Sciatic nerve (tissue), 2 donors: ENCODE measurements around the gene FOXS1. TPM values are rescaled to one million over a fixed set of nuclear protein-coding genes. Genes with fewer than 3 reads are reported as not detected.
"Not testable (repeated sequence)": the region's sequence is repeated elsewhere in the genome, so short reads cannot be mapped to it uniquely, and the experiment has no call there.

Experiments used
- ATAC-seq: fragments of 200-7000 bp; cut with Tn5 transposase; one replicate; pipeline ENCODE4 v1.9.1; 2020; ENCODE audit warnings: mild to moderate bottlenecking, moderate library complexity
- DNase-seq: peaks from one replicate; pipeline ENCODE4 v3.0.0-alpha.2; 2020; ENCODE audit warnings: low spot score
- intact Hi-C: fragments of 100-400 bp; cut with DNase I; formaldehyde crosslinking; loops from one replicate; pipeline ENCODE4 v1.14.2; 2022
- total RNA-seq: library from RNA; stranded (reverse); fragmentation: NEBNext Ultra II Directional; extraction: Animal tissue kit (Norgen Biotek cat#: 25700); gene quantifications from one replicate; pipeline ENCODE4 v1.2.1, GENCODE V29; 2021
- donor health status: DM: no; HTN: no; CAD: no.
- donor health status: DM: no; HTN: no; CAD: no.

FOXS1 gene
- total RNA-seq, 1 donor from 2014 or later: 25.0 TPM

DNA sequence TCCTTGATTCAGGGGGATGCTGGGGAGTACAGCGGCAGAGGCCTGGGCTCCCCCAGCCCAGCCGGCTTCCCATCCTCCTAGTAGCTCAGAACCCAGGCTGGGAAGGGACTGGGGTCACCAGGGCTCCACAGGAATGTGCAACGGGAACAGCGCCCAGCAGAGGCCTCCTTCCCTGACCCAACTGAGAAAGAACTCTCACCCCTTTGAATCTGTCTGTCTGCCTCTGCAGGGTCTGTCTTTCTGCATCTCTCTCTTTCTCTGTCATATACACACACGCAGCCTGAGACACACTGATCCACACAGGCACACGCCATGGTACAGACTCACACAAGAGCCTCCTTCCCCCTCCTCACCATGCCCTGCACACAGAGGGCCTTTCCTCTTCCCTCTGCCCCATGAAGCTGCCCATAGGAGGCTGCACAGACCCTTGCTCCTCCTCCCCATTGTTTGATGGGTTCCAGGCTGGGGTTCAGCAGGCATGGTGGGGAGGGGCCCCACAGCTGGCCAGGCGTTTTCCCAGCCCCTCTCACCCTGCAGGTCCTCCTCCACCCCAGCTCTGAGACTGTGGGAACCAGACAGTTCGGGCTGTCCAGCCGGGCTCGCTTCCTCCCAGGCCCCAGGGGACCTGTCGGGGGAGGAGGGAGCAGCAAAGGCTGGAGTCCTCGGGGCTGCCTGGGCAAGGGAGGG is 2.8 kb downstream of the FOXS1 start:
- peak; percentile 72 for ATAC-seq
- peak; percentile 73 for DNase-seq
- intact Hi-C loops: no loop called here

GRCh38 chr20:31841928-31842327 is 3.5 kb downstream of the FOXS1 start:
- intact Hi-C loops: no loop called here
- DNase-seq: peak; percentile 74
- ATAC-seq: peak; percentile 7

- DNase-seq (no peak), ATAC-seq (no peak)
- intact Hi-C loops: no loop called here
These were observed 4.2 kb downstream of the FOXS1 start for GRCh38 chr20:31840906-31841816.

DNA sequence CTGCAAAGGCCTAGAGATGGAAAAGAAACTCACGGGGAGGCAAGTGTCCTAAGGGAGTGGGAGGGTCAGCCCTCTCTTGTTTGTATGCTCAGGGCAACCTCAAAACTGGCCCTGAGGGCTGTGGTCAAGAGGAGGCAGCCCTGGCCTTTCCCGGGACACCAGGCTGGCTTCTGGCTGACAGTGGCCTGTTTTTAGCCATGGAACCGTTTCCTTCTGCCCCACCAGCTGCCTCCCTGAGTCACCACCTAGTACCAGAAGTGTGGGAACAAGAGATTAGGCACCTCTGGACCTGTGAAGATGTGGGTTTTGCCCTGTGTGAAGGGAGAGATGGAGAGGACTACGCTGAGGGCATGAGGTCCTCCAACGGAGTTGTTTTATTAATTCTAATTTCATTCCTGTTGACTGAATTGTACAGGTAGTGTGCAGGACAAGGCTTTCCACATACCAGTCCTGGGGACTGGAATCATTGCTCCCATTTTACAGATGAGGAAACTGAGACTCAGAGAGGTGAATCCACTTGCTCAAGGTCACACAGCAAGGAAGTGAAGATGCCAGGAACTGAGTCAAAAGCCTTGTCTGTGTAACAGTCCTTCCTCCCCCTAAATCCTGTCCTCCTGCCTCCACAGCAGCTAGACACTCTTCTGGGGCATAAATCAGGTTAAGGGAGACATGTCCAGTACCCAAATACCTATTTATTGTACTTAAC is 5.5 kb downstream of the FOXS1 start:
- ATAC-seq (no peak), DNase-seq (no peak)
- intact Hi-C loops: no loop called here

- ATAC-seq (no peak), DNase-seq (no peak)
- intact Hi-C loops: no loop called here
These were observed 6.6 kb downstream of the FOXS1 start for GRCh38 chr20:31838646-31839292.

DNA sequence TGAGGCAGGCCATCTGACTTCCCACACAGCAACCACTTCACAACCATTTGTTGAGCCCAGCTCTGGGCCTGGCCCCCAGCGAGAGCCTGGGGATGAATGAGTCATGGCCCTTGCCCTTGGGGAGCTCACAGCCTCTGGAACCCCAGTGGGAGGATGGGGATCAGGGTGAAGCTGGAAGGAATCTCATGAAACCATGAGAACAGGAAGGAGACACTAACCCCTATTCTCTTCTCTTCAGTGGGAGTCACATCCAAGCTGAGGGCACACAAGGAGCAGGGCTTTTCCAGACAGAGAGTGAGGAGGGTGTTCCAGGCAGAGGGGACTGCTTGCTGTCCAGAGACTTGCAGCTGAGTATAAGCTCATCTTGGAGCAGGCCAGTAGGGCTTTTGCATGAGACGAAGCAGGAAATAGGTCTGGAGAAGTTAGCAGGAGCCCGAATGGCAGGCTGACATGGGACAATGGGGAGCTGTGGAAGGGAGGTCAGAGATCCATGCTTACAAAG is 7.5 kb downstream of the FOXS1 start:
- DNase-seq (no peak), ATAC-seq (no peak)
- intact Hi-C loops: no loop called here

GRCh38 chr20:31836853-31837608 is 8.4 kb downstream of the FOXS1 start:
- no peak for DNase-seq
- intact Hi-C loops: no loop called here
- ATAC-seq: no peak

DNA sequence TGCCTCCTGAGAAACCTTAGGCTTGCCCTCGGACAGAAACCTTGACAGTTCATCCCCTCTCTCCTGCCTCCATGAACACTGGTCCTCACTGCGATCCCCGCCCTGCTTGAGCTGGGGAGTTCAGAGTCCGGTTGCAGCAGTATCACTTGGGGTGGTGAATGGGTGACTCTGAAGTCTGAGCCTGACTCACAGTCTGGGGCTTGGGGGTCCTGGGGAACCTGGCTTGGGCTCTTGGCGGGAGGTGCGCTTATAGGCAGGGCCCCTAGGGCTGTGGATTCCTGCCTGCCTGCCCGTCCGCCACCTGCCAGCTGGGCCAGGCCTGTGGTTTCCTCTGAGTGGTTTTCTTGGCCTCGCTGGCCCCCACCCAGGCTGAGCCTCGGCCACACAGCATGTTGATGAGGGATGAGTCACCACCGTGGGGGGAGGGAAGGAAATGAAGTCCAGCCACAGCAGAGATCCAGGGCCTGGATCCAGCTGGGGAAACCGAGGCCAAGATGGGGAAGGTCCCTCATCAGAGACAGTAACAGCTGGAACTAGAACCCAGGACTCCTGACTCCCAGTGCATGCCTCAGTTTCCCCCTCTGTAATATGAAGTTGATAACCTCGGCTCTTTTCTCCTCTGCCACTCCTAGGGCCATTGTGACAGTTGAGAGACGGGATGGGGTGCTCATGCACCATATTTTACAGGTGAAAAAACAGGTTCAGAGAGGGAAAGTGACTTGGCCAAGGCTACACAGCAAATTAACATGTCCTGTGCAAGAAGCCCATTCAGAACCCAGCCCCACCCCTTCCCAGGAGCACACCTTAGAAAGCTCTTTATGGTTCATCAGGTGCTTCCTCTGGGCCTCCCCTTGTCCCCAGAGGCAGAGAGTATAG is 9.2 kb downstream of the FOXS1 start:
- peak; percentile 89 for ATAC-seq
- intact Hi-C loops: no loop called here

DNA sequence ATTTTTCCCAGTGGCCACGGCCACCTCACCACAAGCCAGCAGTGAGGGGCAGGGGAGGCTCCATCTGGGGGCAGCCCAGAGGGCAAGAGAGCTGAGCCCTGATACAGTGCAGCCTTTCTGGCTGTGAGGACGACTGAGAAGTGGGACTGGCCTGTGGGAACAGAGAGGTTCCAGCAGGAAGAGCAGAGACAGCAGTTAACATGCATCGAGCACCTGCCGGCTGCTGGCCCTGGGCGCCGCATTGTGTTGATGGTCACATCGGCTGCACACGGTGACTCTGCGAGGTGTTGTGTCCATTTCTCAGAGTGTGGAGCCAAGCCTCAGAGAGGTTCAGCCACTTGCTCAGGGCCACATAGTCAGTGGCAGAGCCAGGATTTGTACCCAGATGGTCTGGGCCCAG is 9.8 kb downstream of the FOXS1 start:
- DNase-seq: no peak
- intact Hi-C loops: no loop called here
- ATAC-seq: no peak

More for the DNA sequence above, 9.2 kb downstream of the FOXS1 start:
- peak; percentile 90 for DNase-seq

DNA sequence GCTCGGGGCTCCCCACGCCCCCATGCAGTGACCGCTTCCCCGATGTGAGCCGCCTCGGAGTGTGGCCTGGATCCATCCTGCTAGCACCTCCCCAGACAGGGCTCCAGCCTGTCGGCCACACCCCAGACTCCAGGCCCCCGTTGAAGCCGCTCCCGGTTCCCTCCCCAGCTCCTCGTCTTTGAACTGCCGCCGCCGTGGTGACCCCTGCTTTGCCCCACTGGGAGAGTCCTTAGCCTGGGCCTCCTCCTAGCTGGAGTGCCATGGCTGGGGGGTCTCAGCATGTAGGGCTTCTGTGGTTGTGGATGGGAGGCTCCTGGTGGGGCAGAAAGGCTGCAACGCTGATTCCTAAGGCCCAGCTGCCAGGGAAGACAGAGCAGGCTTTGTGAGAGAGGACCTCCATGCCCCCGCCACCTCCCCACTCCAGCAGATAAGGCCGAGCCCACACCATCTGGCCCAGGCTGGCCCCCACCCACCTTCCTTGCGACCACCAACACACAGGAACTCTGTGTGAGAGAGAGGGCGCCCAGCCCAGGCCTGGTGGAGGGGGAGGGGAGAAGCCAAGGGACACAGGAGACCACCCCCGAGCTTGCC is 11.4 kb downstream of the FOXS1 start:
- intact Hi-C loops: no loop called here
- ATAC-seq: peak; percentile 48
- DNase-seq: no peak

GRCh38 chr20:31833130-31833930 is 12.1 kb downstream of the FOXS1 start:
- DNase-seq: peak; percentile 84
- intact Hi-C loops: no loop called here
- peak; percentile 47 for ATAC-seq

GRCh38 chr20:31831771-31832306 is 13.6 kb downstream of the FOXS1 start:
- DNase-seq (no peak), ATAC-seq (no peak)
- intact Hi-C loops: no loop called here

- DNase-seq (no peak), ATAC-seq (no peak)
- intact Hi-C loops: no loop called here
These were observed 14.2 kb downstream of the FOXS1 start for GRCh38 chr20:31831211-31831610.

DNA sequence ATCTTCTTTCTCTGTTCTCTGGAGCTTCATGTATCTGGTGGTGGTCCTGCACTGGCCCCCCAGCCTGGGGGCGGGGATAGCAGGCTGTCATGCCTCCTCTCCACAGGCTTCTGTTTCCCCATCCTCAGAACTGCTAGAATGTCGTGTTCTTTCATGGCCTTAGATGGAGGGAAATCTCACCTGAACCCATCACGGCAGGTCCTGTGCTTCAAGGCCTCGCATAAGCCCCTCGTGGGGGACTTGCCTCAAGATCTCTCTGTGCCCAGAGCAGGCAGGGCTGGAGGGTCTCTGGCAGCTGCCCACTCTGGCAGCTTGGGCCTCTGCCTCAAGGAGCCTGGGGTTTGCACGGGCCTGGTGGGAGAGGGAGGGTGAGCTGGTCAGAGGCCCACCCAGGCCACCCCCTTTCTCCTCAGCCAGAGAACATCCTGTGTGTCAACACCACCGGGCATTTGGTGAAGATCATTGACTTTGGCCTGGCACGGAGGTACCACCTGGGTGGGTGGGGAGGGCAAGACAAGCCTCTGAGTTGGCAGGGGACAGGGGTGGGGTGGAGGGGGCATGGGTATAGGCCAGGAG is 14.9 kb downstream of the FOXS1 start:
- ATAC-seq (no peak), DNase-seq (no peak)
- intact Hi-C loops: no loop called here

DNA sequence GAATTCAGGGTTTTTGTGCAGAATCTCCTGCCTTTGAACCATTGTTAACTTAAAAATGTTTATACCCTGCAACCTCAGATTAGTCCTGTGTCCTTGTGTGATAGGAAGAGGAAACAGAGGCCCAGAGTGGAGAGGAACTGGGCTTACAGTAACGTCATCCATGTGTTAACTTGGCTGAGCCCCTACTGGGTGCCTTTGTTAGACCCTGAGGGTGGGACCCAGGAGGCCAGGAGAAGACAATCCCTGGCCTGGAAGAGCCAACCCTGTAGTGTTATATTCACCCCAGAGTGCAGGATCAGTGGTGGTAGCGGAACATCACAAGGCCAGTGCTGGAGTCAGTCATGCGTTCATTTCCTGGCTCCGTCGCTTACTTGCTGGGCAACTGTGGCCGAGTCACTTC is 15.7 kb downstream of the FOXS1 start:
- ATAC-seq (no peak), DNase-seq (no peak)
- intact Hi-C loops: no loop called here

- ATAC-seq: not testable (repeated sequence)
These were observed 17.4 kb downstream of the FOXS1 start for GRCh38 chr20:31828016-31828415.

More at GRCh38 chr20:31828016-31828415, 17.4 kb downstream of the FOXS1 start:
- intact Hi-C loops, DNase-seq: not testable (repeated sequence)
